Ovary (tissue), 3 donors: ENCODE results near the gene LAMC3.

Source experiments
- EP300 ChIP-seq: sonication (generic); formaldehyde crosslinking; IDR thresholded peaks from one replicate; pipeline ENCODE4 v1.6.1; 2017; ENCODE audit warnings: antibody characterized with exemption
- POLR2A ChIP-seq: fragments of 450-650 bp; IDR thresholded peaks from one replicate; pipeline ENCODE4 v1.6.1; 2017; ENCODE audit warnings: antibody characterized with exemption, mild to moderate bottlenecking, moderate library complexity
- TF ChIP-seq, protein P1 (sequence below), 3 donors: fragments of 450-650 bp in 2 of 3; fragments of 200-600 bp in 1 of 3; IDR thresholded peaks; one replicate each; pipeline versions ENCODE4 v1.5.1 to v1.8.0; 2016 to 2022; ENCODE audit warnings: antibody characterized with exemption in 3 of 3, mild to moderate bottlenecking in 1 of 3
- donor health status: DM: no; HTN: no; CAD: no.

DNA sequence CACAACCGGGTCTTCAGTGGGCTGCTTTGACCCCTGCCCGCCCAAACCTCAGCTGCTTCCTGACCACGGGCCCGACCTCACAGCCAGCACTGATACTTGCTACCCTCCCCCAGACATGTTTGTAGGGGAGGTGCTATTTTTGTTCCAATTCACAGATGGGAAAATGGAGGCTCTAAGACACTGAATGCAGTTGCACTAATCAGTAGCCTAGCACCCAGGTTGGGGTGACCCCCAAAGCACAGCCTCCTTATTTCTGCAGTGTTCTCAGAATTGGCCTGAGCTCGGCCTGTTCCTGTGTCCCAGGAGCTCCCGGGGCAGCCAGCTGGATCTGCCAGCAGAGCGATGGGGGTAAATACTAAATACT lies 22.6 kb downstream of the LAMC3 start:
- TF ChIP-seq, protein P1, sequence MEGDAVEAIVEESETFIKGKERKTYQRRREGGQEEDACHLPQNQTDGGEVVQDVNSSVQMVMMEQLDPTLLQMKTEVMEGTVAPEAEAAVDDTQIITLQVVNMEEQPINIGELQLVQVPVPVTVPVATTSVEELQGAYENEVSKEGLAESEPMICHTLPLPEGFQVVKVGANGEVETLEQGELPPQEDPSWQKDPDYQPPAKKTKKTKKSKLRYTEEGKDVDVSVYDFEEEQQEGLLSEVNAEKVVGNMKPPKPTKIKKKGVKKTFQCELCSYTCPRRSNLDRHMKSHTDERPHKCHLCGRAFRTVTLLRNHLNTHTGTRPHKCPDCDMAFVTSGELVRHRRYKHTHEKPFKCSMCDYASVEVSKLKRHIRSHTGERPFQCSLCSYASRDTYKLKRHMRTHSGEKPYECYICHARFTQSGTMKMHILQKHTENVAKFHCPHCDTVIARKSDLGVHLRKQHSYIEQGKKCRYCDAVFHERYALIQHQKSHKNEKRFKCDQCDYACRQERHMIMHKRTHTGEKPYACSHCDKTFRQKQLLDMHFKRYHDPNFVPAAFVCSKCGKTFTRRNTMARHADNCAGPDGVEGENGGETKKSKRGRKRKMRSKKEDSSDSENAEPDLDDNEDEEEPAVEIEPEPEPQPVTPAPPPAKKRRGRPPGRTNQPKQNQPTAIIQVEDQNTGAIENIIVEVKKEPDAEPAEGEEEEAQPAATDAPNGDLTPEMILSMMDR (IDR thresholded peaks at IDR 0.05), result no peak
- no peak for TF ChIP-seq EP300
- no peak for TF ChIP-seq POLR2A
